Adipocyte (in vitro differentiated cells): ENCODE data around the gene GOSR1.
"Not testable (repeated sequence)": the region's sequence is repeated elsewhere in the genome, so short reads cannot be mapped to it uniquely, and the experiment has no call there.

Experiments used
- DNase-seq: peaks from one replicate; pipeline ENCODE4 v3.0.0-alpha.2; 2015; ENCODE audit warnings: low read depth
- H3K27me3 ChIP-seq: replicated peaks from 2 replicates; pipeline ENCODE4 v1.7.0; 2013; ENCODE audit warnings: mild to moderate bottlenecking, low read length, moderate library complexity; ENCODE audit not compliant: control insufficient read depth, insufficient read depth
- H3K36me3 ChIP-seq: 2 replicates; pipeline ENCODE4 v1.7.0; 2013; ENCODE audit warnings: low read length, mild to moderate bottlenecking, moderate library complexity; ENCODE audit not compliant: control insufficient read depth, insufficient read depth, severe bottlenecking
- H3K4me1 ChIP-seq: 2 replicates; pipeline ENCODE4 v1.7.0; 2013; ENCODE audit warnings: mild to moderate bottlenecking, low read length, moderate library complexity; ENCODE audit not compliant: control insufficient read depth, insufficient read depth
- H3K4me3 ChIP-seq: 2 replicates; pipeline ENCODE4 v1.7.0; 2013; ENCODE audit warnings: mild to moderate bottlenecking, low read length, moderate library complexity
- H3K9ac ChIP-seq: 2 replicates; pipeline ENCODE4 v1.7.0; 2013; ENCODE audit warnings: mild to moderate bottlenecking, low read length, moderate library complexity
- H3K9me3 ChIP-seq: 2 replicates; pipeline ENCODE4 v1.7.0; 2013; ENCODE audit warnings: mild to moderate bottlenecking, low read length, moderate library complexity; ENCODE audit not compliant: control insufficient read depth

GOSR1 gene

DNA sequence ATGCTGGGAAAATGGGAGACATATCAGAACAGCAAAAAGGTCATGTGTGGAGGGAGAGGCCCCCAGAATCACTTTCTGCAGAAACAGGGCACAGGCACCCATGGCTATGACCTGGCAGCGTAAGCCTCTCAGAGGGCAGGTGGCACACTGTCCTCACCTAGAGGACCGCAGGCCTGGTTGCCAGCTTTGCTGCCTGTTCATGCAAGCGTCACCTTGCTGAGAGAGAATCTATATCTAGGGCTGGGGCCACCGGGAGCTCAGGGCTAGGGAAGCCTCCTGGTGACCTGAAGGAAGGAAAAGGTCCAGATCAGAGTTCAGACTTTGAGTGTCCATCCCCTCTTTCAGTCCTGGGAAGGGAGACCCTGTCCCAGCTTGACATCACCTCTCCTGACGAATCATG lies 78.7 kb downstream of the GOSR1 start:
- H3K9me3 ChIP-seq: no peaks in the 10 kb centered on the region
- H3K4me3 ChIP-seq: no peak overlapping the region
- no peak for DNase-seq
- no peaks in the 10 kb centered on the region for H3K27me3 ChIP-seq
- H3K4me1 ChIP-seq: peaks cover under 1% of the 10 kb centered on the region
- H3K36me3 ChIP-seq: no peaks in the 10 kb centered on the region
- H3K9ac ChIP-seq: no peak overlapping the region

DNA sequence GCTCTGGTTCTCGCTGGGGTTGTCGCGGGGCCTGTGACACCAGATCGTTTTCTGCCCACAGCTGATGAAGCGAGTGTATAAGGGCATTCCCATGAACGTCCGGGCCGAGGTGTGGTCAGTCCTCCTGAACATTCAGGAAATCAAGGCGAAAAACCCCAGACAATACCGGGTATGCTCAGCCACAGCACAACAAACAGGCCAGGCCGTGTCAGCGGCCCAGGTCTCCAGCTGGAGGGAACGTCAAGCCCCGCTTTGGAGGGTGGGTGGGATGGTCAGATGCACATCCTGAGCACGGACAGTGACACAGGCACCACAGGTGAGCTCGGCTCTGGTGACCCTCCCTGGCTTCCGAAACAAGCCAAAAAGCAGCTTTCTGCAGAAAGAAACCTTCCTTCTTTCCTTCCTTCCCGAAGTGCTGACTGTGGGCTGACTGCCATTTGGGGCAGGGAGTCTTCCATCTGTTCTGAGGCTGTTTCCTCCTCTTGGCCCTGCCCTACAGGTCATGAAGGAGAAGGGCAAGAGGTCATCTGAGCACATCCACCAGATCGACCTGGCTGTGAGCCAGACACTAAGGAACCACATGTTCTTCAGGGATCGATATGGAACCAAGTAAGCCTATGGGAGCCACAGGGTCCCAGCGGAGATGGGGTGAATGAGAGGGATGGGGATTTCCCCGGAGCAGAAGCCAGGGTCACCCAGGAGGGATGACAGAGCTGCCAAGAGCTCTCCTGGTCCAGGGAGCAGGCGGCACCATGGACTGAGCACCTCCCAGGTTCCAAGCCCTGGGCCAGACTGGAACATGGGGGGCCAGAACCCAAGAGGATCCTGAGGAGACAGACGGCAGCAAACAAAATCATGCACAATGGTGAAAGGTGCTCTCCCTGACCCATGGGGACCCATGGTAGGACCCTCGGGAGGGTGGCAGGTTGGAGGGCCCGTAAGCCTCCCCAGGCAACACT lies 79.4 kb downstream of the GOSR1 start:
- Histone ChIP-seq H3K9me3 (no peaks in the 10 kb centered on the region), H3K36me3 (no peaks in the 10 kb centered on the region), H3K4me1 (no peaks in the 10 kb centered on the region), H3K27me3 (no peaks in the 10 kb centered on the region), H3K4me3 (no peak overlapping the region), H3K9ac (no peak overlapping the region)
- no peak for DNase-seq

DNA sequence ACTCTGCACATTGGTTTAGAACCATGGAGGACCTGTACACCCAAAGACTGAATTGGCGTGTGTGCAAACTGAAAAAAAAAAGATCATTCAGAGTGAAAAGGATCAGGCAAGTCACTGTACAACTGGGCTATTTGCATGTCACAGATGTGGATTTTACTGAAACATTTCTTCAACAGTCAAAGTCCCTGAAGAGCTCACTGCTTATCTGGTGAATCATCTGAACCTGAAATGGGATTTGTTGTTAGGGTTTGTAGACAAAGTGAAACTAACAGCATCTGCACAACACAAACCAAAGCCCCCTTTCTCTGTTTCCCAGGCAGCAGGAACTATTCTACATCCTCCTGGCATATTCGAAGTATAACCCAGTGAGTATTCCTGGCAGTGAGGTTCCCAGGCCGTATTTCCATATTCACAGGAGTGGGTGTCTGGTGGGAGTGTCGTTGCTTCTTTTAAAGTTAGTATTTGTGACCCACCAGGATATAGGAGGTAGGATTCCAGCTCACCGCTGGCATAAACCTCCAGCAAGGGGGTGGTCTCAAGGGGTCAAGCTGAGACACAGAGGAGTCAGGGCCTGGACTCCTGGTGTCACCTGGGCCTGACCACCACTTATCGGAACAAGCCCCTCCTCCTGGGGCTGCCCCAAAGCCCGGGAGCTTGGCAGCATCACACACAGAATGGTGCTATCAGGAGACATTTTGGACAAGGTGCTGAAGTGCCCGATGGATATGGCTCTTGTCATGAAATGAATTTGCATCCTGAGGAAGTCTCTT lies 80.9 kb downstream of the GOSR1 start:
- Histone ChIP-seq H3K36me3 (no peaks in the 10 kb centered on the region), H3K9ac (no peak overlapping the region), H3K4me3 (no peak overlapping the region), H3K4me1 (no peaks in the 10 kb centered on the region), H3K27me3 (no peaks in the 10 kb centered on the region), H3K9me3 (no peaks in the 10 kb centered on the region)
- DNase-seq: peak; percentile 13

DNA sequence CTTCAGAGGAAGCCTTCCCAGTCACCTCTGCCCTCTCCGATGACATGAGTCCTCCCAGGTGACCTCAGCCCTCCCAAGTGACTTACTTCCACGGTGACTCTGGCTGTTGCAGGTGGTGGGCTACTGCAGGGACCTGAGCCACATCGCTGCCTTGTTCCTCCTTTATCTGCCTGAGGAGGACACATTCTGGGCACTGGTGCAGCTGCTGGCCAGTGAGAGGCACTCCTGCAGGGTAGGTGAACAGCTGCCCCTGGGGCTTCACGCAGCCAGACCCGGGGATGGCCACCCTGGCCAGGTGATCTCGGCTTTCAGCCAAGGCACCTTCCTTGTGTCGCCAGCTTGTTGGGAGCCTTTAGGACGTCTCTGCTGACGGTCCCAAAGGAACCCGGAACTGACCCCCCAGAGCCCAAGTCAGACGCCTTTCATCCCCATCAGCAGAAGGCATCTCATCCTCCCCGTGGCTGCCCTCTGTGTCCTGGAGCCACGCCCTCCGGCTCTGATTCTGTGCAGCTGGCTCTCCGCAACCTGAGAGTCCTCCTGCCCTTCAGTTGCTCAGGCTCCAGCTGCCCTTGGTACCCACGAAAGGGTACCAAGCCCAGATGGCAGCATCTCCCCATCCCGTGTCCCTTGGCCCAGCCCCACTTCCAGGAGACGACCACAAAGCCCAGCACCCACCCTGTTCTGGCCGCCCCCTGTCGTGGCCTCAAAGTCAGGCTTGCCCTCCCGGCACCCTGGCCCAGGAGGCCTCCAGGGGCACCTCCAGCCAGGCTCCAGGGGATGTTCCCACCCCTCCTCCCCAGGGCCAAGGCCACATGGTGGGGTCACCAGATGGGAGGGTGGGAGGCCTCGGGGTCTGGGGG lies 81.7 kb downstream of the GOSR1 start:
- Histone ChIP-seq H3K36me3 (no peaks in the 10 kb centered on the region), H3K4me1 (no peaks in the 10 kb centered on the region), H3K27me3 (no peaks in the 10 kb centered on the region), H3K4me3 (no peak overlapping the region), H3K9ac (no peak overlapping the region), H3K9me3 (no peaks in the 10 kb centered on the region)
- DNase-seq: no peak

DNA sequence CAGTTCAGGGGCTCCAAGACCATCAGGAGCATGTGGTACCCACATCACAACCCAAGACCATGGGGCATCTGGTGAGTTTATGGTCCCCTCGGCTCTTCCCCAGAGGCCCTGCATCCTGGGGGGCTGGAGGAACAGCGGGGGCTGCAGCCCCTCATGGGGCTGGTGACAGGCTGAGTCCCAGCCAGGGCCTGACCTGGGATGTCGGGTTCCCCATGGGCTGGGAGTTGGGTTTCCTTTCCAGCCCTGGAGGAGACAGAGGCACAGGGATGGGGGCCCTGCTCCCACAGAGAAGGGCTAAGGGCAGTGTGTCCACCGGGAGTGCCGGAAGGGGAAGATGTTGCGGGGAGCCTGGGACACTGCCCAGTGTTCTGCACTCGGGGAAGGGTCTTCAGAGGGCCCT lies 82.4 kb downstream of the GOSR1 start:
- Histone ChIP-seq H3K4me1 (no peaks in the 10 kb centered on the region), H3K4me3 (no peak overlapping the region), H3K27me3 (no peaks in the 10 kb centered on the region), H3K9me3 (no peaks in the 10 kb centered on the region), H3K36me3 (no peaks in the 10 kb centered on the region), H3K9ac (no peak overlapping the region)
- DNase-seq: no peak

DNA sequence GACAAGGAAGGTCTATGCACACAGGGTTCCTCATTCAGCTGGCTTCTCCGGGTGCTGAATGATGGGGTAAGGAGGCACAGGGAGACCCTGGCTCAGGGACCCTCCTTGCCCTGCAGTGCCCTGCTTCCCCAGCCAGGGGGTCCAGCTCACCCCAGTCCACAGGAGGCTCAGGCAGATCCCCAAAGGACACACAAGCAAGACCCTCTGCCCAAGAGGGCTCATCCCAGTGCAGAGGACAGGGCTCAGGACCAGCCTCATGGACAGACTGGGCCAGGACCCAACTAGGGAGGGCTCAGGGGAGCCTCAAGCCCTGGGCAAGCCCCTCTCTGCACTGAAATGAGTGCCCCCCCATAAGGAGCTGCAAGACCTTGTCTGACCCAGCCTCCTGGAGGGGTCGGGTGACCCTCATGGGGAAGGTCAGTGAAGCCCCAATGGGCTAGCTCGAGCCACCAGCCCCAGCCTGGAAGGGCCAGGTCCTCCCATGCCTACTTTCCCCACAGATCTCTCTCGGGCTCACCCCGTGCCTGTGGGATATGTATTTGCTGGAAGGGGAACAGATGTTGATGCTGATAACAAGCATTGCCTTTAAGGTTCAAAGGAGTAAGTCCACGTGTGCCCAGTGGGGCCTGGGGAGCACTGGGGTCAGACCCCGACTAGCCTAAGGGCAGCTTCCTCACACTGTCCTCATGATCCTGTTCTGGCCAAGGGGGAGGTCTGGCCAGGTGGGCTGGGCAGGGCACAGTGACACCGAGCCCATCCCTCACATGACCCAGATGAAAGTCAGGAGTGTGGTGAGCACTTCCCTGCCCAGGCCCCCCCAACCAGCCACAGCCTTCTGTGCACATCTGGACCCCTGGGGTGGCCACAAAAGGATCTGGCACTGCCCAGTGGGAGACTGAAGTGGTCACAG lies 83.2 kb downstream of the GOSR1 start:
- H3K9ac ChIP-seq, H3K9me3 ChIP-seq, H3K4me3 ChIP-seq, H3K4me1 ChIP-seq, DNase-seq, H3K36me3 ChIP-seq, H3K27me3 ChIP-seq: not testable (repeated sequence)

DNA sequence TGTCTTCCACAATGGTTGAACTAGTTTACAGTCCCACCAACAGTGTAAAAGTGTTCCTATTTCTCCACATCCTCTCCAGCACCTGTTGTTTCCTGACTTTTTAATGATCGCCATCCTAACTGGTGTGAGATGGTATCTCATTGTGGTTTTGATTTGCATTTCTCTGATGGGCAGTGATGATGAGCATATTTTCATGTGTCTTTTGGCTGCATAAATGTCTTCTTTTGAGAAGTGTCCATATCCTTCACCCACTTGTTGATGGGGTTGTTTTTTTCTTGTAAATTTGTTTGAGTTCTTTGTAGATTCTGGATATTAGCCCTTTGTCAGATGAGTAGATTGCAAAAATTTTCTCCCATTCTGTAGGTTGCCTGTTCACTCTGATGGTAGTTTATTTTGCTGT lies 84.6 kb downstream of the GOSR1 start:
- not testable (repeated sequence) for H3K9me3 ChIP-seq, DNase-seq, H3K9ac ChIP-seq, H3K27me3 ChIP-seq, H3K4me1 ChIP-seq, H3K4me3 ChIP-seq, H3K36me3 ChIP-seq

DNA sequence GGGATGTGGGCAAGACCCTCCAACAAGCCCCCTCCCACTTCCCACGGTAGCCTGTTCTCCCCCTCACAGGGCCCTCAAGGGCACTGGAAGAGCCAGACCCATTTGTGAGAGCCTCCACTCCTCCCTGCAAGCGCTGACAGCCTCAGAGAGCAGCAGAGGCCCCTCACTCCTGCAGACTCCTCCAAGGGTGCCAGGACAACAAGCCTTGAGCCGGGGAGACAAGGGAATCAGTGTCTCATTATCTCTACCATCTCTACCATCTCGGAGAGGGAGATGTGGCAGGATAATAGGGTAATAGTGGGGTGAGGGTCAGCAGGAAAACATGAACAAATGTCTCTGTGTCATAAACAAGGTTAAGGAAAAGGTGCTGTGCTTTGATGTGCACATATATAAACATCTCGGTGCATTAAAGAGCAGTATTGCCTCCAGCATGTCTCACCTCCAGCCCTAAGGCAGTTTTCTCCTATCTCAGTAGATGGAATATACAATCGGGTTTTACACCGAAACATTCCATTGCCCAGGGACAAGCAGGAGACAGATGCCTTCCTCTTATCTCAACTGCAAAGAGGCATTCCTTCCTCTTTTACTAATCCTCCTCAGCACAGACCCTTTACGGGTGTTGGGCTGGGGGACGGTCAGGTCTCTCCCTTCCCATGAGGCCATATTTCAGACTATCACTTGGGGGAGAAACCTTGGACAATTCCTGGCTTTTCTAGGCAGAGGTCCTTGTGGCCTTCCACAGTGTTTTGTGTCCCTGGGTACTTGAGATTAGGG lies 86.1 kb downstream of the GOSR1 start:
- H3K27me3 ChIP-seq, H3K4me3 ChIP-seq, H3K36me3 ChIP-seq, H3K9ac ChIP-seq, H3K4me1 ChIP-seq, DNase-seq, H3K9me3 ChIP-seq: not testable (repeated sequence)

DNA sequence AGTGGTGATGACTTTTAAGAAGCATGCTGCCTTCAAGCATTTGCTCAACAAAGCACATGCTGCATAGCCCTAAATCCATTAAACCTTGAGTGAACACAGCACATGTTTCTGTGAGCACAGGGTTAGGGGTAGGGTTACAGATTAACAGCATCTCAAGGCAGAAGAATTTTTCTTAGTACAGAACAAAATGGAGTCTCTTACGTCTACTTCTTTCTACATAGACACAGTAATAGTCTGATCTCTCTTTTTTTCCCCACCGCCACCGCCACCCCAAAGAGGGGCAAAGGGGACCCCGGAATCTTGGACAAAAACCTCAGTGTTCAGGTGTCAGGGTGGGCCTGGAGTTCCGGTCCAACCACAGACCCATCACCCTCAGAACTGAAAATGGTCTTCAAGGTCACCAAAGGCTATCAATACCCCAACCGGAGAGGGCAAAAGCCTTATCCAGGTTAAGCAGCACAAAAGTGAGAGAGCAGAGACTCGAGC lies 86.7 kb downstream of the GOSR1 start:
- not testable (repeated sequence) for H3K36me3 ChIP-seq, H3K9me3 ChIP-seq, DNase-seq, H3K27me3 ChIP-seq, H3K9ac ChIP-seq, H3K4me3 ChIP-seq, H3K4me1 ChIP-seq
